ENCODE data around the gene HIKESHI.

GRCh38 chr11:86377972-86378371 lies 75.9 kb downstream of the HIKESHI start:
- TF ChIP-seq CTCF (IDR thresholded peaks at IDR 0.05) (no peak), ZFX (IDR thresholded peaks at IDR 0.05; ENCODE audit: borderline replicate concordance) (no peak)

Measured in 22Rv1 (cell line).